Left forelimb (tissue), 1 donor: ENCODE measurements around the gene RNH1.

ENCODE experiments used
- DNase-seq: peaks from one replicate; pipeline ENCODE4 v3.0.0-alpha.2; 2018; ENCODE audit warnings: low spot score

RNH1 gene

DNA sequence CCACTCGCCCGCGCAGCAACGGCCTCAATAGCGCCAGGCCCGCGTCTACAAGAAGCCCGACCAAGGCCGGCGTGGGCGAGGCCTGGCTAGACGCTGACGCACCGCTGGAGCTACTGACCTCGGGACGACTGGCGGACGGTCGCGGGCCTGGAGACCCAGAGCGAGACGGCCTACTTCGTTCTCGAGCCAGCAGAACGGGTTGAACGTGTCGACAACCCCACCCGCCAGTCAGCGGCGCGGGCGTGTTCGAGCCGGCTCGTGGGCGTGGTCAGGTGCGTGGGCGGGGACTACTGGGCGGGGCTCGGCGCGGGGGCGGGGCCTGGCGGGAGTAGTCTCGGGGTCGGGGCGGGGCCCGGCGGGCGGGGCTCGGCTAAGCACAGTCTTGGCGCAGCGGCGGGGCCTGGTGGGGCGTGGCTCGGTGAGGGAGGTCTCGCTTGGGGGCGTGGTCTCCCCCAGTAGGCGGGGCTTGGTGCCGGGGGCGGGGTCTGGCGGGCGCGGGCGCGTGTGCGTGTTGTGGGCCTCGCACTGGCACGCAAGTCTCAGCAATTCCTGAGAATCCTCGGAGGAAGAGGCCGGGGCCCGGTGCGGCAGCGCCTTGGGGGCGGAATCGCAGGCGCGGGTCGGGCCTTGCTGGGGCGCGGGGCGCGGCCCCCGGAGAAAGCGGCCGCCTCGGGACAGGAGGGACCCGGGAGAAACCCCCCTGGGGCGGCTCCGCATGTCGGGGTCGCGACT, at the start of gene RNH1:
RNH1 (minus strand) TSS at position 248 of the 732 bp plus-strand sequence. CDS start 5,080 bp downstream, outside the sequence.
- DNase-seq = peak; percentile 100

DNA sequence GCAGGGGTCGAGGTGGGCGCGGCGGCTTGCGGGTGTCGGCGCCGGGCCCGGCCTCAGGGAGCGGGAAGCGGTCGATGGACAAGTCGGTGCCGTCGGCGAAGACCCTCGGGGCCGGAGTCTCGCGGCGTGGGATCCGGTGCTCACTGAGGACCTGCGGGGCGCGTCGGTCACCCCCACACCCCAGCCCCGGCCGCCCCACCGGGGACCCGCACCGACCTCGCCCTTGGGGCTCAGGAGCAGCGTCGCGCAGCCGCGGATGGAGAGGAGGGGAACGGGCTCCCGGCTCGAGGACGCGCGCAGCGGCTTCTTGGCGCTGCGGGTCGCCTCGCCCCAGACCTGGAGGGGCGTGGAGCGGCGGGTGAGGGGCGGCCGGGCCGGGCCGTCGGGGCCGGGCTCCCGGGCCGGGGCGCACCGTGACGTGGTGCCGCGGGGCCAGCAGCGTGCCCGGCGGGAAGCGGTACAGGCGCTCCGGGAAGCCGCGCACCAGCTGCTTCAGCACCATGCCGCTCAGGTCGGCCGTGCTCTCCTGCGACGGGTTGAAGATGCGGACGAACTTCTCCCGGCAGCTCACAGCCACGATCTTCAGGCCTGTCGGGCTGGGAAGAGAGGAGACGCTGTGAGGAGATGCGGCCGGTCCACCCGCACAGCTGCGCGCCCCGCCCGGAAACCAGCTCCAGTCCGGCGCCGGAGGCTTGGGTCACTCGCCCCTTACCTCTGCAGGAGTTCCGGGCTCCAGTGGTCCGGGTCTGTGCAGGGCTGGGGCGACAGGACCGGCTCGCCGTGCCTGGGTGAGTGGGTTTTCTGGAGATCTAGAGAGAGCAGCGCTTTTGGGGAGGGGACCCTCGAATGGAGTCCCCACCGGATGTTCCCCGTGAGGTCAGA, 49.0 kb upstream of the RNH1 start:
- no peak for DNase-seq

DNA sequence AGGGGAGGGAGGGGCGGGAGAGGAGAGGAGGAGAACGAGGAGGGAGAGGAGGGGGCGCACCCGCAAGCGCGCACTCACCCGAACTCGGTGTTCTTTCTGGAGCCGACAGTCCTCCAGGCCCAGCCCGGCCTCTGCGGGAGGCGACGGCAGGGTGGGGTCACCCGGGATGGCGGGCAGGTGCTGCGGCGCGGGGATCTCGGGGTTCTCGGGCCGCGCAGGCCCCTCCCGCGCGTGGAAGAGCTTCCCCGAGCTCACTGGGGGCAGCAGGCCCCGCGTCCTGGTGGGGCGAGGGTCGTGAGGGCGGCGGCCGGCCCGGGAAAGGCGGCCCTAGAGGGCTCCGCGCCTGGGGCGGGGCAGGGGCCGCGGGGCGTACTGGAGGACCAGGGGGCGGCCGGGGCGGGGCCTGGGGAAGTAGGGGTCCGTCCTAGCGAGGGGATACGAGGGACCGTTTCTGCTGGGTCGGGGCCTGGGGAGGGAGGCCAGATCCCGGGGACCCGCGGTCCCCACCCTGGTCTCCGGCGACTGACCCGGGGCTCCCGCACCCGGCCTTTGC, 48.3 kb upstream of the RNH1 start:
- DNase-seq = no peak

DNA sequence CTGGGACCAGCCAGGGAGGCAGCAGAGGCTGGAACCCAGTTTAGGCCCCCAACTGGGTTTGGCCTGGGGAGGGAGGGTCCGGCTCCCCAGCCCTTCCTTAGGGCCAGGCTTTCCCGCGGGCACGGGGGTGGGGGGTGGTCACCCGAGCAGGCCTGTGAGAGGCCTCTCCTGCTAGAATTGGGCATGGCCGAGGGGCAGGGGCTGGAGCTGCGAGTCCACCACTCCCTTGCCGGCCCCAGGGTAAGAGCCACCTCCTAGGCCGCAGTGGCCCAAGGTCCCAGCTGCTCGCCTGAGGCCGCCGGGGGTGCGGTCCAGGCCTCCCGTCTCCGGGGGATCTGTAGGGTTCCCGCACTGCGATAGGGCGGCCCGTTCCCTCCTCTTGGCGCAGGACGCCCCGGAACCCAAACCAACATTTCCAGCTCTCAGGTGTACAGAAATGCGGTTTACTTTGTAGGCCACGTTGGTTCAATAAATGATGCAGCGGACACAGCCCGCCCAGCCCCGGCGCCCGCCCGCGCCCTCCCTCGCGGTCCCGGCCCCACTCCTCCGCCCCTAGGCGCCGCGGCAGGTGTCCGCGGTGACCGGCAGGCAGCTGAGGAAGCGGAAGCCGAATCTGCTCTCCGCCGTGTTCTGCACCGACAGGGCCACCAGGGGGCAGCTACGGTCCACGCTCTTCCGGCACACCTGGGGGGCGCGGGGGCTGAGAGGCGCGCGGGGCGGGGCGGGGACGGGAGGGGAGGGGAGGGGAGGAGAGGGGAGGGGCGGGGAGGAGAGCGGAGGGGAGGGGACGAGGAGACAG, 47.6 kb upstream of the RNH1 start:
- no peak for DNase-seq

DNA sequence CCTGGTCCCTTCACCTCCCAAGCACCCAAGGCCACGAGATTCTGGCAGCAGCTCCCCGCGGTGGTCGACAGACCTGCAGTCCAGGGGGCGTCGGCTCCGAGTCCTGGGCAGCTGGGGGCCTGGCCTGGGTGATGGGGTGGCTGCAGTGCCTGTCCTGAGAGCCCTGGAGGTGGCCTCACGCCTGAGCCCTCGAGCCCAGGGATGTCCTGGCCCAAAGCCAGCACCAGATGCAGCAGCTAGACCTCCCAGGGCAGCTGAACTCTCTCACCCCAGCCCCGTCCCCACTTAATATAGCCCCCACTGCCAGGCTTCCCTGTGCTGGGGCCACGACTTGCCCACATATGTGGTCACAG, 46.9 kb upstream of the RNH1 start:
- no peak for DNase-seq

DNA sequence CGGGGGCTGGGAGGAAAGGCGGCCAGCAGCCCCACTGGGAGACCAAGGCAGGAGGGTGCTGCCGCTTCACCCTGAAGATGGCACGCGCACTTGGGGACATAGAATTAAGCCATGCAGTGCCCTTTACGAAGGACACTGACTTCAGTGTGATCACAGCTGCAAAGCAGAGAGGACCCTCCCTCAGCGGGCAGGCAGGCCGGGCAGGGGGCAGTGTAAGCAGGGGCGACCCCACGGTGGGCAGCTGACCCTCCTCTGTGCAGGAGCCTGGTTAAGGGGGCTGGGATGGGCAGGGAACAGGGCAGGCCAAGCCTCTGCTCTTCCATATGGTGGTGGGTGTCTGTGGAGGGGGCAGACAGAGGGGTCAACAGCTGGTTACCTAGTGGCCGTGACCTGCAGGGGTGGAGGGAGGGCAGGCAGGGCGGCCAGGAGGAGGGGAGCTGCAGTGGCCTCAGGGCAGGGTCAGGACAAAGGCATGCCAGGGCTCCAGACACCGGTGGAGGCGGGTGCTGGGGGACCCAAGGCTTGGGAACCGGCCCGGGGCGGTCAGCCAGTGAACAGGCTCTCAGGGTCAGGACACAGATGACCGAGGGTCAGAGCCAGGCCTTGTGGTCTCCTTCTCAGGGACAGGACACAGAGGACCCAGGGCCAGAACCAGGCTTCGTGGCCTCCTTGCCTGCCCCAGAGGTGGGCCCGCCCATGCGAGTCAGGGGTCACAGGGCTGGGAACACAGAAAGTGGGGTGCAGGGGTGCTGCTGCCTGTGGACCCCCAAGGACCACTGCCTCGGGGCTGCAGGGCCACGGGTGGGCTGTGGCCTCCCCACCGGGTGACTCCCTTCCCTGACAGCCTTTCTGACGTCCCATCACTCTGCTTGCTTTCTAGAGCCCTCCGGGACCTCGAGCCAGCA, 46.3 kb upstream of the RNH1 start:
- no peak for DNase-seq

DNA sequence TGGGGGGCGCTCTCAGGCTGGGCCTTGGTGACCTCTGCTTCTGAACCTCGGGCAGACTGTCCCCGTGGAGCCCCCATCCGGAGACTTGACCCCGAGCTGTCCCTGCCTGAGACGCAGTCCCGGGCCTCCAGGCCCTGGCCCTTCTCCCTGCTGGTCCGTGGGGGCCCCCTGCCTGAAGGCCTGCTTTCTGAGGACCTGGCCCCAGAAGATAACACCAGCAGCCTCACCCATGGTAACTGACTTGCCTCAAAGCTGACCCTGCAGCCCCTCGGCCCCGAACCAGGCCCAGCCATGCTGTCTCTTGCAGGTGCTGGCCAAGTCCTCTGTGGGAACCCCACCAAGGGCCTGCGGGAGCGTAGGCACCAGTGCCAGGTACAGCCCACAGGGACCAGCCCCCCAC, 44.6 kb upstream of the RNH1 start:
- no peak for DNase-seq

DNA sequence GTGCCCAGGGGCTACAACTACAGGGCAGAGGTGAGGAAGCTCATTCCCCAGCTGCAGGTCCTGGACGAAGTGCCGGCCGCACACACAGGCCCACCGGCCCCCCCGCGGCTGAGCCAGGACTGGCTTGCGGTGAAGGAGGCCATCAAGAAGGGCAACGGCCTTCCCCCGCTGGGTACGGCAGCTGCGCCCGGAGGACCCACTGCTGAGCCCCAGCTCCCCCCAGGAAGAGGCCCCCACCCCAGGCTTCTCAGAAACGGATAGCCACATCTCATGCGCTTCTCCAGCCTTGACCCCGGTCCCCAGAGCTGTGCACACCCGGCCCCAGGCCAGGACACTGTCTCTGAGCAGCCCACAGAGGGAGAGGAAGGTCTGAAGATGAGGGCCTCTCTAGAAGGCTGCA, 44.1 kb upstream of the RNH1 start:
- DNase-seq = no peak

DNA sequence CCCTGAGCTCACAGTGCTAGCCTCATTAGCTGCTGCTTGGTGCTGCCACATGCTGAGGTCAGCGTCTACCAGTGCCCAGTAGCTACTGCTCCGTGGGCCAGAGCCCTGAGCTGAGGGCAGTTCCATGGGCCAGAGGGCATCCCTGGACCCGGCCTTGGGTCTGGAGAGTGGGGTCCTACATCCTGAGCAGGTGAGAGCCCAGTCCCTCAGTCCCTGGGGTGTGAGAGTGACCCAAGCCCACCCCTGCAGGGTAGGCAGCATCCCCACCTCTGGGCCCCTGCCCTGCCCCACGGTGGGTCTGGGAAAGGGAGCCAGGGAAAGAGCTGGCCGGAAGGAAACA, 43.7 kb upstream of the RNH1 start:
- no peak for DNase-seq

DNA sequence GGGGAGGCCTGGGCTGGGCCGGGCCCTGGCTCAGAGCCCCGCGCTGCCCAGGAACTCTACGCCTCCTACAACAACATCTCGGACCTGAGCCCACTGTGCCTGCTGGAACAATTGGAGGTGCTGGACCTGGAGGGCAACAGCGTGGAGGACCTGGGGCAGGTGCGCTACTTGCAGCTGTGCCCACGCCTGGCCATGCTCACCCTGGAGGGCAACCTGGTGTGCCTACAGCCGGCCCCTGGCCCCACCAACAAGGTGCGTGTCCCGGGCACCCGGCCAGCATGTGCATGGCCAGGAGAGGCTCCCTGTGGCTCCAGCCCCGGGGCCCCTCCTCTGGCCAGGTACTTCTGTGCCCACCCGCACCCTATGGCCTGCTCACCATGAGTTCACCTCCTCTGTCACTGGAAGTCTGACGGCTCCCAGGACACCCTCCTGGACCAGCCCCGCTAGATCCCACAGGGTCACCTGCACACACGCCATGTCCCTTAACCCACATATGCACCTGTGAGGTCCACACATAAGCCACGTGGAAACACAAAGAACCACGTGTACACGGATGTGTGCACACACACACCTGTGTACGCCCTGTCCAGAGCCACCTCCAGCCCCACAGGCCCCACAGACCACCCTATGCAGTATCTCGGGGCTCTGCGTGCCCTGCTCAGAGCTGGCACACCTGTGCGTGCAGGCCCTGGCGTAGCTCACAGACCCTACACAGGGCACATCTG, 43.1 kb upstream of the RNH1 start:
- no peak for DNase-seq

DNA sequence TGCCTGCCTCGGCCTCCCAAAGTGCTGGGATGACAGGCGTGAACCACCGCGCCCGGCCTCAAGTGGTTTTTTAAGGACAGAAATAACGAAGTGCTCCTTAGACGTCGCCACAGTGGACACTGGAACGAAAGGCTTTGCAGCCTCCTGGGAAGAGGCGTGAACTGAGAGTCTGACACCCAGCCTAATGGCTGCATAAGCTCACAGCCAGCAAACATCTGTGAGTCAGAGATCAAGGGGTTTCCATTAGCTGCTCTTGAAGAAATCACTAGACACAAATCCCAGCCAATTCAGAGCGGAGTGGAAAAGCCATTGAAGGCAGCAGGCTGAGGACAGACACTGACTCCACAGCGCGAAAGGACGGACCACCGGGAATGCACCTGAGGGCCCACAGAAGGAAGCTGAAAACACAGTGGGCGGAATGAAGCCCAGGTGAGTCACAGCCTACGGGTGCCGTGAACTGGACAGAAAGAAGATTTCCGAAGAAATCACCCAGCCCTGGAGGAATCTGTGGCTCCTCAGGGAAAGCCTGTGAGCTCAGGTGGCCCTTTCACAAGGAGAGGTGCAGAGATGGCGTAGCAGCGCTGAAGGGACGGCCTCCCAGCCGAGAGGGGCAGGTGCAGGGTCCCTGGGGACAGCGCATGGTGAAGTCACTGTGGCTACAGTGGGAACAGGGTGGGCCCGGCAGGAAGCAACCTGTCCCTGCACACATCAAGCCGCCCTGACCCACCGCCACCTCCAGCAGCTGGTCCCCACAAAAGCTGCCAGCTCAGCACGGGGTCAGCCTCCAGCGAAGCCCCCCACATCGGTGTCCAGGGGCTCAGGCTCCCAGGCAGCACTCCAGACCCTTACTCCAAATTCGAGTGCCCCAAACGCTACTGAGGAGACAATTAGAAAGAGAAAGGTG, 41.9 kb upstream of the RNH1 start:
- no peak for DNase-seq

DNA sequence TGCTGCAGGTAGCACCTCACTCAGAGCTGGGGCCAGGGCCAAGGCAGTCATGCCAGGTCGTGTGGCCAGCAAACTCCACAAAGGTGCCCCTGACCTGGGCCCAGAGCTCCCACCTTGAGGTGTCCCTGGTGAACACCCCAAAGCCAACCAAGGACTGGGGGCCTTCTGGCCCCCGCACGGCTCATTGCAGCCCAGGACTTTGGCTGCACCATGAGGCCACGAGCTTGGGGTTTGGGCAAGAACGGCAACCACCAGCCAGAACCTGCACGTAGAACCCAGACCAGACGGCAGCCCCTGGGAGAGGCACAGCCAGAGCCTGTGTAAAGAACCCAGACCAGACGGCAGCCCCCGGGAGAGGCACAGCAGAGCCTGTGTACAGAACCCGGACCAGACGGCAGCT, 38.1 kb upstream of the RNH1 start:
- DNase-seq = no peak

DNA sequence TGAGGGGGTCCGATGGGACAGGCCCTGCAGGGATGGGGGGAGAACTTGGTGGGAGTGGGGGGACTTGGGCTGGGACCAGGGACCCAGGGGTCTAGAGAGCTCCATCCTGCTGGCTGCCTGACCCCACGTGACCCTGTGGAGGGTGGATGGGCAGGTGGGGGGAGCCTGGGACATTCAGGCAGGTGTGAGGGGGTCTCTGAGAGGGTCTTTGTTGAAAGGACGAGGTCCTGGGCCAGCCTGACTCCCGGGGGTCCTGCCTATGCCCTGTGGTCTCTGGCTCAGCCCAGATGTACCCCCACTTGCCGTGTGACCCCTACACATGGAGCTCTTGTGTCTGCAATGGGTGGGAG, 37.8 kb upstream of the RNH1 start:
- no peak for DNase-seq

DNA sequence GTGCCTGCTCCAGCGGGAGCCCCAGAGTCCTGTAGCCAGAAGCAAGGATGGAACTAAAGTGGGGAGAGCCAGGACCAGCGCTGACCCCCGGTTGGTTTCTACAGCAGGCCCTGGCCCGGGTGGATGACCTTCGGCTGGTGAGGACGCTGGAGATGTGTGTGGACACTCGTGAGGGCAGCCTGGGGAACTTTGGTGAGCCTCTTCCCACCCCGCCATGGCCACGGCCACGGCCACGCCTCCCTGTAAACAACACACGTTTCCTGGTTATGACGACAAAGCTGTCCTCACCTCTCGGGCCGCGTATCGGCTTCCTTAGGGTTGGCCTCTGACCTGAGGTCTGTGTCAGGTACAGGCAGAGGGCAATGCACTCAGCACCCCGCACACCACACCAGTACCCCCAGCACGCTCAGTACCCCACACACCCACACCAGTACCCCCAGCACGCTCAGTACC, 34.4 kb upstream of the RNH1 start:
- DNase-seq = no peak

DNA sequence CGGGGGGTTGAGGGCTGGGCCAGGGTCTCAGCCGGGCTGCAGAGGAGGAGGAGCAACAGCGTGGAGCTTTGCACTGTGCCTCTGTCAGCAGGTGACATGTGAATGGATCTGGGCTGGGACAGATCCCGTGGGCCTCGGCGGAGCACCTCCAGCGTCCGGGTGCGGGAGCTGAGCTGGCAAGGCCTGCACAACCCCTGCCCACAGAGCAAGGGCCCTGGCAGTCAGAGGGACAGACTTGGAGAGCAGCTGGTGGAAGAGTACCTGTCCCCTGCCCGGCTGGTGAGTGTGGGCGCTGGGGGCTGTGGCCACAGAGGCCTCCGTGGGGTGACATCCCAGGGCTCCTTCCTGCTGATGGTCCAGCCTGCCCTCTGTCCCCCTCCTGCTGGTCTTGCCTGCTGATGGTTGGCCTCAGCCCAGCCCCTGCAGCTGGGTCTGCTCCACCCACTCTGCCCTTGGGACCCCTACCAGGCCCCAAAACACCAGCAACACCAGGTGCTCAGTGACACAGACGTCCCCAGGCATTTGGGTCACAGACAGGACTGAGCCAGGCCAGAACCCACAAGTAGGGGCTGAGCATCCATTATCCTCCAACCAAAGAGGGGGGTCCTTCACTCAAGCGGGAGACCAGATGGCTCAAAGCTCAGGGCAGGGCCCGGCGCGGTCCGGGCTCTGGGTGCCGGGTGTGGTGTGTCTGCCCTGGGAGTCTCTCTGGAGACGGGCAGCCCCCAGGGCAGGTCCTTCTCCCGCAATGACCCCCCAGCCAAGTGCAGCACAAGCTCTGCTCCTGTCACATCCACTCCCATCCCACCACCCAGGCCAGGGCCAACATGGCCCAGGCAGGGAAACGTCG, 33.8 kb upstream of the RNH1 start:
- DNase-seq = no peak

DNA sequence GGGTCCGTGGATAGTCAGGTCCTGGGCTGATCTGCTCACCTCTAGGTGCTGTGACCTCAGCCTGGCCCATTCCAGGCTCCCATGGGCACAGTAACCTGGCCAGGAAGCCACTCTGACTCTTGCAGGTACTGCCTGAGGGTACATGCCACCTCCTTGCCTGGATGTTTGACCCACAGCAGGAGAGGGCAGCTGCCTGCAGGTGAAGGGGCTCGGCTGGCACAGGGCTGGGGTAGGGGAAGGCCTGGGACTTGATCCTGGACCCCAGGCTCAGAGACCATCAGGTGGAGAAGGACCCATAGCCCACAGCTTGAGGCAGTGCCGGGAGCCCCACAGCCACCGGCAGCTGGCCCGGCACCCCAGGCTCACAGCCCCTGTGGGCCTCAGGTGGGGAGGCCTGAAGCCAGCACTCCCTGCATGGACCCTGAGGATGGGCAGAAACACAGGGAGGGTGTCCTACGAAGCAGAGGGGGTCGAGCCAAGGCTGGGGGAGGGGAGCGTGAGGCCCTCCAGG, 33.0 kb upstream of the RNH1 start:
- DNase-seq = no peak

DNA sequence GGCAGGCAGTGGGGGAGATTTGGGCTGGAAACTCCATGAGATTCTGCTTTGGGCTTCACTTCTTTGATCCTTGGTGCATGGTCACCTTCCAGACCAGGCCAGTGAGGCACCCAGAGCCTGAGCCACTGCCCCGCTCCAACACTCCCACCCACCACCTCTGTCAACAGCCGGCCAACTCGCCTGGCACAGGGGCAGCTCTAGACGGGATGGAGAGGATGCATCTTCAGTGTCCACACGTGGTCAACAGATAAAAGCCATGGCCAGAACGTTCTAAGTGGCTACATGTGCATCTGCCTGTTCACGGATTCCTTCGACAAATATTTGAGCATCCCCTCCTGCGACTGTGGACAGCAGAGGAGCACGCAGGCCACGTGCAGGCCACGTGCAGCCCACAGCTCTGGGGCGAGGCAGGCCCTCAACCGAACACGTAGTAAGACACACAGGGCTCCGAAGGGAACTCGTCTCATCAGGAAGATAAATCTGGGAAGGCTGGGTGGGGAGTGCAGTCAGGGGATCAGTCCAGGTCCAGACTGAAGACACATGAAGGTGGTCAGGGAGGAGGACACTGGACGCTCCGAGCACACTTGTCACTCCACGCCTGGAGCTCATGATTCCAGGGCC, 31.5 kb upstream of the RNH1 start:
- DNase-seq = no peak
